Central memory CD8-positive, alpha-beta T cell (primary cell): ENCODE results near the gene YIF1A.
A peak's percentile ranks its signal among the peaks of the same experiment; 100 is the strongest.
"Not testable (repeated sequence)": the region's sequence is repeated elsewhere in the genome, so short reads cannot be mapped to it uniquely, and the experiment has no call there.

Experiments
- ATAC-seq: fragments of 150-1000 bp; cut with Tn5 transposase; replicated peaks from 2 replicates; pipeline ENCODE4 v1.10.0; 2022; ENCODE audit warnings: mild to moderate bottlenecking, moderate FRiP score, moderate number of reproducible peaks; ENCODE audit not compliant: poor library complexity, severe bottlenecking; ENCODE audit errors: extremely low read depth
- DNase-seq, 2 donors: peaks; one replicate each; pipeline ENCODE4 v3.0.0; 2021; ENCODE audit warnings: low spot score in 2 of 2
- H3K27ac Mint-ChIP-seq: one replicate; pipeline ENCODE4 v1.8.0; 2022; ENCODE audit warnings: low read depth, mild to moderate bottlenecking, moderate library complexity, mixed read lengths
- H3K27me3 Mint-ChIP-seq: one replicate; pipeline ENCODE4 v1.8.0; 2022; ENCODE audit warnings: mixed read lengths
- H3K36me3 Mint-ChIP-seq: one replicate; pipeline ENCODE4 v1.8.0; 2022; ENCODE audit warnings: mild to moderate bottlenecking, moderate library complexity, mixed read lengths; ENCODE audit not compliant: insufficient read depth
- H3K4me1 Mint-ChIP-seq: one replicate; pipeline ENCODE4 v1.8.0; 2022; ENCODE audit warnings: mixed read lengths
- H3K4me3 Mint-ChIP-seq: one replicate; pipeline ENCODE4 v1.8.0; 2022; ENCODE audit warnings: mild to moderate bottlenecking, moderate library complexity, mixed read lengths
- H3K9me3 Mint-ChIP-seq: one replicate; pipeline ENCODE4 v1.8.0; 2022; ENCODE audit warnings: mixed read lengths

The YIF1A gene

GRCh38 chr11:66264914-66265313 lies 24.0 kb downstream of the YIF1A start:
- Mint-ChIP-seq H3K4me3 (no peak overlapping the region), H3K9me3 (no peaks in the 10 kb centered on the region), H3K27ac (no peak overlapping the region), H3K4me1 (peaks cover 30% of the 10 kb centered on the region), H3K36me3 (peaks cover 43% of the 10 kb centered on the region), H3K27me3 (no peaks in the 10 kb centered on the region)
- ATAC-seq = no peak
- DNase-seq = no peak

- Mint-ChIP-seq H3K27me3 (no peaks in the 10 kb centered on the region), H3K36me3 (peaks cover 44% of the 10 kb centered on the region), H3K4me1 (peaks cover 30% of the 10 kb centered on the region), H3K9me3 (no peaks in the 10 kb centered on the region), H3K4me3 (no peak overlapping the region), H3K27ac (no peak overlapping the region)
- no peak for DNase-seq
- no peak for ATAC-seq
Observed at GRCh38 chr11:66264383-66264782, 24.6 kb downstream of the YIF1A start.

- Mint-ChIP-seq H3K9me3 (no peaks in the 10 kb centered on the region), H3K27ac (no peak overlapping the region), H3K4me3 (no peak overlapping the region), H3K36me3 (peaks cover 41% of the 10 kb centered on the region), H3K4me1 (peaks cover 32% of the 10 kb centered on the region), H3K27me3 (no peaks in the 10 kb centered on the region)
- no peak for ATAC-seq
- DNase-seq = no peak
Observed at GRCh38 chr11:66263785-66264184, 25.2 kb downstream of the YIF1A start.

GRCh38 chr11:66263231-66263630 lies 25.7 kb downstream of the YIF1A start:
- Mint-ChIP-seq H3K27me3 (no peaks in the 10 kb centered on the region), H3K9me3 (no peaks in the 10 kb centered on the region), H3K4me3 (no peak overlapping the region), H3K27ac (no peak overlapping the region), H3K36me3 (peaks cover 40% of the 10 kb centered on the region), H3K4me1 (peaks cover 36% of the 10 kb centered on the region)
- no peak for DNase-seq
- ATAC-seq = no peak

- H3K4me3 Mint-ChIP-seq = no peak overlapping the region
- DNase-seq = no peak
Observed at GRCh38 chr11:66262696-66263095, 26.2 kb downstream of the YIF1A start.

GRCh38 chr11:66262191-66262590 lies 26.8 kb downstream of the YIF1A start:
- Mint-ChIP-seq H3K36me3 (peaks cover 42% of the 10 kb centered on the region), H3K9me3 (no peaks in the 10 kb centered on the region), H3K4me3 (no peak overlapping the region), H3K27me3 (no peaks in the 10 kb centered on the region), H3K27ac (no peak overlapping the region), H3K4me1 (peaks cover 26% of the 10 kb centered on the region)
- DNase-seq (no peak), ATAC-seq (no peak)

More at GRCh38 chr11:66262696-66263095, 26.2 kb downstream of the YIF1A start:
- peaks cover 40% of the 10 kb centered on the region for H3K36me3 Mint-ChIP-seq
- ATAC-seq = no peak
- H3K4me1 Mint-ChIP-seq = peaks cover 31% of the 10 kb centered on the region
- H3K27me3 Mint-ChIP-seq = no peaks in the 10 kb centered on the region
- H3K9me3 Mint-ChIP-seq = no peaks in the 10 kb centered on the region
- no peak overlapping the region for H3K27ac Mint-ChIP-seq

GRCh38 chr11:66261578-66261977 lies 27.4 kb downstream of the YIF1A start:
- Mint-ChIP-seq H3K36me3 (peaks cover 44% of the 10 kb centered on the region), H3K9me3 (no peaks in the 10 kb centered on the region), H3K27ac (no peak overlapping the region), H3K27me3 (no peaks in the 10 kb centered on the region), H3K4me1 (peaks cover 25% of the 10 kb centered on the region), H3K4me3 (no peak overlapping the region)
- no peak for DNase-seq
- ATAC-seq = no peak

GRCh38 chr11:66259956-66260355 lies 29.0 kb downstream of the YIF1A start:
- no peak overlapping the region for H3K4me3 Mint-ChIP-seq
- H3K9me3 Mint-ChIP-seq = no peaks in the 10 kb centered on the region
- H3K36me3 Mint-ChIP-seq = peaks cover 47% of the 10 kb centered on the region
- ATAC-seq = no peak
- peaks cover 32% of the 10 kb centered on the region for H3K4me1 Mint-ChIP-seq
- no peaks in the 10 kb centered on the region for H3K27me3 Mint-ChIP-seq
- peak overlapping the region; percentile 75 for H3K27ac Mint-ChIP-seq
- no peak for DNase-seq

- peaks cover 32% of the 10 kb centered on the region for H3K4me1 Mint-ChIP-seq
- H3K27ac Mint-ChIP-seq = peak overlapping the region; percentile 75
- peak overlapping the region; percentile 84 for H3K4me3 Mint-ChIP-seq
- DNase-seq (no peak), ATAC-seq (no peak)
- peaks cover 42% of the 10 kb centered on the region for H3K36me3 Mint-ChIP-seq
- no peaks in the 10 kb centered on the region for H3K27me3 Mint-ChIP-seq
- H3K9me3 Mint-ChIP-seq = no peaks in the 10 kb centered on the region
Observed at GRCh38 chr11:66259225-66259624, 29.7 kb downstream of the YIF1A start.

GRCh38 chr11:66258473-66258893 lies 30.5 kb downstream of the YIF1A start:
- Mint-ChIP-seq H3K9me3 (no peaks in the 10 kb centered on the region), H3K27me3 (no peaks in the 10 kb centered on the region), H3K27ac (peak overlapping the region; percentile 96), H3K4me3 (peak overlapping the region; percentile 84), H3K36me3 (peaks cover 38% of the 10 kb centered on the region), H3K4me1 (peaks cover 32% of the 10 kb centered on the region)
- ATAC-seq (no peak), DNase-seq (no peak)

GRCh38 chr11:66253081-66253480 lies 35.9 kb downstream of the YIF1A start:
- peaks cover 31% of the 10 kb centered on the region for H3K36me3 Mint-ChIP-seq
- not testable (repeated sequence) for DNase-seq, ATAC-seq, H3K27me3 Mint-ChIP-seq, H3K9me3 Mint-ChIP-seq
- H3K4me3 Mint-ChIP-seq = peak overlapping the region; percentile 23
- peaks cover 19% of the 10 kb centered on the region for H3K4me1 Mint-ChIP-seq
- H3K27ac Mint-ChIP-seq = peak overlapping the region; percentile 17

- Mint-ChIP-seq H3K4me3 (no peak overlapping the region), H3K4me1 (peaks cover 16% of the 10 kb centered on the region), H3K9me3 (no peaks in the 10 kb centered on the region), H3K36me3 (peaks cover 26% of the 10 kb centered on the region), H3K27ac (no peak overlapping the region), H3K27me3 (no peaks in the 10 kb centered on the region)
- DNase-seq (no peak), ATAC-seq (no peak)
Observed at GRCh38 chr11:66251809-66252208, 37.1 kb downstream of the YIF1A start.

GRCh38 chr11:66248903-66249302 lies 40.0 kb downstream of the YIF1A start:
- no peaks in the 10 kb centered on the region for H3K9me3 Mint-ChIP-seq
- no peak overlapping the region for H3K27ac Mint-ChIP-seq
- H3K4me3 Mint-ChIP-seq = no peak overlapping the region
- H3K27me3 Mint-ChIP-seq = no peaks in the 10 kb centered on the region
- DNase-seq (no peak), ATAC-seq (no peak)
- peaks cover 7% of the 10 kb centered on the region for H3K4me1 Mint-ChIP-seq
- H3K36me3 Mint-ChIP-seq = peaks cover 37% of the 10 kb centered on the region

GRCh38 chr11:66247801-66248200 lies 41.1 kb downstream of the YIF1A start:
- Mint-ChIP-seq H3K9me3 (no peaks in the 10 kb centered on the region), H3K4me3 (no peak overlapping the region), H3K4me1 (peaks cover 7% of the 10 kb centered on the region), H3K36me3 (peaks cover 39% of the 10 kb centered on the region), H3K27me3 (no peaks in the 10 kb centered on the region), H3K27ac (peak overlapping the region; percentile 26)
- DNase-seq = no peak
- no peak for ATAC-seq
